Gastrocnemius medialis (tissue), 4 donors: ENCODE data around the gene HEPN1. TPM values are rescaled to one million over a fixed set of nuclear protein-coding genes. Genes with fewer than 3 reads are reported as not detected.

Source experiments
- ATAC-seq, 2 donors: fragments of 150-250 bp; one replicate each; pipeline ENCODE4 v1.9.1; 2016
- DNase-seq, 2 donors: peaks; one replicate each; pipeline ENCODE4 v3.0.0-alpha.2; 2019
- H3K27ac ChIP-seq, 4 donors: fragments of 200-600 bp; sonication (generic); 1 replicate in 1 of 4; 2 replicates in 3 of 4; pipeline ENCODE4 v1.5.1; 2016 to 2018; ENCODE audit warnings: mild to moderate bottlenecking in 2 of 4, moderate library complexity in 1 of 4
- H3K27me3 ChIP-seq, 3 donors: fragments of 200-600 bp; sonication (generic) in 2 of 3; 1 replicate in 1 of 3; 2 replicates in 2 of 3; pipeline versions ENCODE4 v1.5.1 to v1.6.0; 2016 to 2019; ENCODE audit warnings: mild to moderate bottlenecking in 1 of 3, moderate library complexity in 1 of 3
- H3K36me3 ChIP-seq, 2 donors: fragments of 200-600 bp; sonication (generic) in 1 of 2; one replicate each; pipeline ENCODE4 v1.5.1; 2017 to 2018
- H3K4me1 ChIP-seq, 2 donors: fragments of 200-600 bp; sonication (generic) in 1 of 2; one replicate each; pipeline ENCODE4 v1.5.1; 2016 to 2017; ENCODE audit warnings: mild to moderate bottlenecking in 2 of 2
- H3K4me3 ChIP-seq, 4 donors: fragments of 200-600 bp; sonication (generic) in 3 of 4; 1 replicate in 1 of 4; 2 replicates in 3 of 4; pipeline ENCODE4 v1.5.1; 2016 to 2019; ENCODE audit warnings: mild to moderate bottlenecking in 2 of 4
- H3K9me3 ChIP-seq, 3 donors: fragments of 200-600 bp; sonication (generic) in 2 of 3; 1 replicate in 1 of 3; 2 replicates in 2 of 3; pipeline ENCODE4 v1.5.1; 2016 to 2019
- POLR2A ChIP-seq, 2 donors: fragments of 450-650 bp; IDR thresholded peaks; one replicate each; pipeline ENCODE4 v1.6.1; 2017; ENCODE audit warnings: antibody characterized with exemption in 2 of 2, mild to moderate bottlenecking in 2 of 2, moderate library complexity in 2 of 2
- in situ Hi-C, 4 donors: fragments of 200-750 bp; cut with MboI; loops; one replicate each; pipeline versions ENCODE4 v1.15.0 to v1.8.0; 2017; ENCODE audit warnings: low sequenced_read_pairs in 4 of 4
- intact Hi-C: fragments of 100-400 bp; cut with DNase I; formaldehyde crosslinking; loops from one replicate; pipeline ENCODE4 v1.15.1; 2023; ENCODE audit warnings: low total_unique reads
- total RNA-seq, 4 donors: library from RNA; depleted of rRNA; stranded (reverse); fragments of >200 nt; gene quantifications; one replicate each; pipeline versions ENCODE4 v1.1.0 to v1.2.3, GENCODE V29; 2016
- TF ChIP-seq, protein P1 (sequence below), 5 experiments: fragments of 450-650 bp in 3 of 5; fragments of 200-600 bp in 2 of 5; sonication (generic) in 2 of 5; IDR thresholded peaks in 4 of 5; conservative IDR thresholded peaks in 1 of 5; 1 replicate in 4 of 5; 2 replicates in 1 of 5; pipeline ENCODE4 v1.5.1; 2016 to 2019; ENCODE audit warnings: antibody characterized with exemption in 5 of 5, mild to moderate bottlenecking in 3 of 5, moderate library complexity in 3 of 5

The HEPN1 gene
- total RNA-seq: not detected

DNA sequence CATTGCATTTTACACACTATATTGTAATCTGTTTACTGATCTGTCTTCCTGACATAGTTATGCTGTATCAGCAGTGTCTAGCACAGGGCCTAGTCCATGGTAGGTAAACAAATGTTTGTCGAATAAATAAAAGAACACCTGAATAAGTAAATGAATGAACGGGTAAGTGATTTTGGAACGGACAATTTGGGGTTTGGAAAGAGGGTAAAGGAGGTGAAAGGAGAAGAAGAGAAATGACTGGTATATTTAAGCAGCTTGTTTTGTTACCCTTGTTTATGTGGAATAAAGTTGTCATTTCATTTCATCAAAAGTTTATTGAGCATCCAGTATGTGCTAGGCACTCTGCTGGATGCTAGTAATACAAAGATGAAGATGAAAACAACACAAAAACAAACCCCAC is at the start of gene HEPN1:
Gene HEPN1 (plus strand): TSS at position 301 of the 400 bp plus-strand sequence.
- Histone ChIP-seq H3K9me3 (no peaks in the 10 kb centered on the region), H3K4me1 (no peaks in the 10 kb centered on the region), H3K4me3 (no peak within 1 kb of the TSS), H3K27ac (no peak within 1 kb of the TSS), H3K36me3 (no peaks in the 10 kb centered on the region), H3K27me3 (peaks cover 0 to 11% (median 9%) of the 10 kb centered on the region in 3 donors)
- DNase-seq (no peak), ATAC-seq (no peak)
- in situ Hi-C loops: no loop called here
- intact Hi-C loops: no loop called here
- TF ChIP-seq, protein P1, sequence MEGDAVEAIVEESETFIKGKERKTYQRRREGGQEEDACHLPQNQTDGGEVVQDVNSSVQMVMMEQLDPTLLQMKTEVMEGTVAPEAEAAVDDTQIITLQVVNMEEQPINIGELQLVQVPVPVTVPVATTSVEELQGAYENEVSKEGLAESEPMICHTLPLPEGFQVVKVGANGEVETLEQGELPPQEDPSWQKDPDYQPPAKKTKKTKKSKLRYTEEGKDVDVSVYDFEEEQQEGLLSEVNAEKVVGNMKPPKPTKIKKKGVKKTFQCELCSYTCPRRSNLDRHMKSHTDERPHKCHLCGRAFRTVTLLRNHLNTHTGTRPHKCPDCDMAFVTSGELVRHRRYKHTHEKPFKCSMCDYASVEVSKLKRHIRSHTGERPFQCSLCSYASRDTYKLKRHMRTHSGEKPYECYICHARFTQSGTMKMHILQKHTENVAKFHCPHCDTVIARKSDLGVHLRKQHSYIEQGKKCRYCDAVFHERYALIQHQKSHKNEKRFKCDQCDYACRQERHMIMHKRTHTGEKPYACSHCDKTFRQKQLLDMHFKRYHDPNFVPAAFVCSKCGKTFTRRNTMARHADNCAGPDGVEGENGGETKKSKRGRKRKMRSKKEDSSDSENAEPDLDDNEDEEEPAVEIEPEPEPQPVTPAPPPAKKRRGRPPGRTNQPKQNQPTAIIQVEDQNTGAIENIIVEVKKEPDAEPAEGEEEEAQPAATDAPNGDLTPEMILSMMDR (IDR thresholded peaks at IDR 0.05 in 4 of 5, conservative IDR thresholded peaks at IDR 0.05 in 1 of 5): no peak
- TF ChIP-seq POLR2A (IDR thresholded peaks at IDR 0.05): no peak

- in situ Hi-C loops: no loop called here
- Histone ChIP-seq H3K4me3 (no peak overlapping the region), H3K27me3 (peaks cover 78 to 89% (median 80%) of the 10 kb centered on the region in 3 donors), H3K27ac (no peak overlapping the region), H3K4me1 (peaks cover 10 to 24% of the 10 kb centered on the region in 2 donors), H3K36me3 (no peaks in the 10 kb centered on the region), H3K9me3 (no peaks in the 10 kb centered on the region)
- ATAC-seq (no peak), DNase-seq (no peak)
- TF ChIP-seq POLR2A (IDR thresholded peaks at IDR 0.05): no peak
- TF ChIP-seq, protein P1 (IDR thresholded peaks at IDR 0.05 in 4 of 5, conservative IDR thresholded peaks at IDR 0.05 in 1 of 5): no peak
- intact Hi-C loops: no loop called here
Measured at GRCh38 chr11:124869331-124869730, 49.7 kb upstream of the HEPN1 start.

GRCh38 chr11:124869856-124870387 is 49.1 kb upstream of the HEPN1 start:
- no peak for ATAC-seq
- Histone ChIP-seq H3K9me3 (no peaks in the 10 kb centered on the region), H3K27me3 (peaks cover 72 to 84% (median 74%) of the 10 kb centered on the region in 3 donors), H3K4me3 (no peak overlapping the region), H3K27ac (no peak overlapping the region), H3K36me3 (no peaks in the 10 kb centered on the region), H3K4me1 (peaks cover 10 to 21% of the 10 kb centered on the region in 2 donors)
- in situ Hi-C loops: no loop called here
- intact Hi-C loops: no loop called here
- no peak for DNase-seq
- TF ChIP-seq POLR2A (IDR thresholded peaks at IDR 0.05): no peak
- TF ChIP-seq, protein P1 (IDR thresholded peaks at IDR 0.05 in 4 of 5, conservative IDR thresholded peaks at IDR 0.05 in 1 of 5): no peak

- Histone ChIP-seq H3K36me3 (no peaks in the 10 kb centered on the region), H3K27me3 (peaks cover 67 to 78% (median 69%) of the 10 kb centered on the region in 3 donors), H3K9me3 (no peaks in the 10 kb centered on the region), H3K27ac (no peak overlapping the region), H3K4me1 (peaks cover 7 to 16% of the 10 kb centered on the region in 2 donors), H3K4me3 (no peak overlapping the region)
- TF ChIP-seq, protein P1 (IDR thresholded peaks at IDR 0.05 in 4 of 5, conservative IDR thresholded peaks at IDR 0.05 in 1 of 5): no peak
- in situ Hi-C loops (no loop called here), intact Hi-C loops (no loop called here)
- DNase-seq: no peak
- no peak for ATAC-seq
Measured at GRCh38 chr11:124870430-124870829, 48.6 kb upstream of the HEPN1 start.

DNA sequence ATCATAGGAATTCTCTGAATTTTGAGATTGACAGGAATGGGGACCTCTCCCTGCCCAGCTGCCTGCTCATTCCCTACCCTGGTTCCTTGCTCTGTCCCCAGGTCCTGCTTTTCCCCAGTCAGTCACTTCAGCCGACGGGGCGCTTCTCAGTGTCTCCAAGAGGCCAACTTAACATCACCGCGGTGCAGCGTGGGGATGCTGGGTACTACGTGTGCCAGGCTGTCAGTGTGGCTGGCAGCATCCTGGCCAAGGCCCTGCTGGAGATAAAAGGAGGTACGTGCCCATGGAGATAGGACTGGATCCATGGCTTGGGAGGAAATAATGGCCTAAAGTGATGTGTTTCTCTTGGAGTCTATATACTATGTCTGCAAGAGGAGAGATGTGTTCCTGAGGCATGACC is 46.8 kb upstream of the HEPN1 start:
- TF ChIP-seq, protein P1 (IDR thresholded peaks at IDR 0.05 in 4 of 5, conservative IDR thresholded peaks at IDR 0.05 in 1 of 5): no peak
- TF ChIP-seq POLR2A (IDR thresholded peaks at IDR 0.05): no peak

More for the DNA sequence above, 46.8 kb upstream of the HEPN1 start:
- Histone ChIP-seq H3K36me3 (no peaks in the 10 kb centered on the region), H3K4me3 (no peak overlapping the region), H3K27me3 (peaks cover 50 to 60% (median 53%) of the 10 kb centered on the region in 3 donors), H3K9me3 (no peaks in the 10 kb centered on the region), H3K4me1 (peaks cover 6 to 7% of the 10 kb centered on the region in 2 donors), H3K27ac (no peak overlapping the region)
- DNase-seq (no peak), ATAC-seq (no peak)
- in situ Hi-C loops (no loop called here), intact Hi-C loops (no loop called here)
